ENCODE measurements around the gene GRIK4.

The GRIK4 gene

DNA sequence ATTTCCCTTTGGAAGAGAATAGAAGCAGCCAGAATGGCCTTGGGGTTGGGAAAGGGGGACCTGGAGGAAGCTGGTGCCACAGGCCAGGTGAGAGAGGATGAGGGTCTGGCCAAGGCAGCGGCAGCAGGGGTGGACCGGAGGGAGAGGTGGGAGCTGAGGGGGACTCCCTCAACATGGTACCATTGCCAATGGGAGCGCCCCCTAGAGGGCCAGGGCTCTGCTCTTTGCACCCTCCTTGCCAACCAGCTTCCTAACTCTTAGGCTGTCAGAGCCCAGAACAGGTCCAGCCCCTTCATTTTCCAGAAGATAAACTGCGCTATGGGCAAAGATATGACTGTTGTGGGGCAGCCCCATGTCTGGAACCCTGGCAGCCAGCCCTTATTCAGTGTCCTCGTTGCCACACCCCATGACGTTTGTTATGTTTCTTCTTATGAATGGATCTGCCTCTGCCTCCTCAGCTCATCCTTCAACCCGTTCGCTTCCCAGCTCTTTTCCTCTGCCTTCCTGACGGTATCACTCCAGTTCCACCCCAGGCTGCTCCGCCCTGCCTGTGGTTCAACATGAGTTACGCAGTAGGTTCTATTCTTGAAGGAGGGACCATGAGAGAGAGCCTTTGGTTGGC, 185.2 kb downstream of the GRIK4 start:
- no peak overlapping the region for H3K4me3 ChIP-seq (ENCODE audit: severe bottlenecking)
- TF ChIP-seq, protein P1, sequence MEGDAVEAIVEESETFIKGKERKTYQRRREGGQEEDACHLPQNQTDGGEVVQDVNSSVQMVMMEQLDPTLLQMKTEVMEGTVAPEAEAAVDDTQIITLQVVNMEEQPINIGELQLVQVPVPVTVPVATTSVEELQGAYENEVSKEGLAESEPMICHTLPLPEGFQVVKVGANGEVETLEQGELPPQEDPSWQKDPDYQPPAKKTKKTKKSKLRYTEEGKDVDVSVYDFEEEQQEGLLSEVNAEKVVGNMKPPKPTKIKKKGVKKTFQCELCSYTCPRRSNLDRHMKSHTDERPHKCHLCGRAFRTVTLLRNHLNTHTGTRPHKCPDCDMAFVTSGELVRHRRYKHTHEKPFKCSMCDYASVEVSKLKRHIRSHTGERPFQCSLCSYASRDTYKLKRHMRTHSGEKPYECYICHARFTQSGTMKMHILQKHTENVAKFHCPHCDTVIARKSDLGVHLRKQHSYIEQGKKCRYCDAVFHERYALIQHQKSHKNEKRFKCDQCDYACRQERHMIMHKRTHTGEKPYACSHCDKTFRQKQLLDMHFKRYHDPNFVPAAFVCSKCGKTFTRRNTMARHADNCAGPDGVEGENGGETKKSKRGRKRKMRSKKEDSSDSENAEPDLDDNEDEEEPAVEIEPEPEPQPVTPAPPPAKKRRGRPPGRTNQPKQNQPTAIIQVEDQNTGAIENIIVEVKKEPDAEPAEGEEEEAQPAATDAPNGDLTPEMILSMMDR (IDR thresholded peaks at IDR 0.05; ENCODE audit: poor library complexity, severe bottlenecking) = no peak
- no peaks in the 10 kb centered on the region for H3K9me3 ChIP-seq (ENCODE audit: severe bottlenecking)
- no peaks in the 10 kb centered on the region for H3K27me3 ChIP-seq (ENCODE audit: insufficient read depth, poor library complexity, severe bottlenecking)
- no peak overlapping the region for H3K27ac ChIP-seq (ENCODE audit: poor library complexity, severe bottlenecking)
- DNase-seq (ENCODE audit: low spot score) (no peak), ATAC-seq (ENCODE audit: low read depth) (no peak)
- H3K36me3 ChIP-seq (ENCODE audit: low read depth) = no peaks in the 10 kb centered on the region
- no peaks in the 10 kb centered on the region for H3K4me1 ChIP-seq (ENCODE audit: insufficient read depth, poor library complexity, severe bottlenecking)

DNA sequence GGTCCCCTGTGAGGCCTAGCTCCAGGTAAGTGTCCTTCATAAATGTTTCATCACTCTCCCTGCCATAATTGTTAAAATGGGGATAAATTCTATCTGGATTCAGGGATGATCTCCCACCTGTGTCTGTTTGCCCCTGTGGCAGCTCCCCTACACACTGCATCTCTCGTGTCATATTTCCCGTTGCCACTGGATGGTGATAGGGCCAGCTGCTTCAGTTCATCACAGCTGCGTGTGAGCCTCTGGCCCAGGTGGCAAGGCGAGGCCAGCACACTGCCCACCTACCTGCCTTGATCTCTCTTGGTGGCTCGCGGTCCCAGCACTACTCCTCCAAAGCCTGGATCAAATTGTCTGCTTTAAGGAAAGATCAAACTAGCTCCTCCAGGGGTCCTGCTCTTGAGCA, 187.4 kb downstream of the GRIK4 start:
- Histone ChIP-seq H3K36me3 (ENCODE audit: low read depth) (no peaks in the 10 kb centered on the region), H3K27me3 (ENCODE audit: insufficient read depth, poor library complexity, severe bottlenecking) (no peaks in the 10 kb centered on the region), H3K4me3 (ENCODE audit: severe bottlenecking) (no peak overlapping the region), H3K27ac (ENCODE audit: poor library complexity, severe bottlenecking) (no peak overlapping the region), H3K9me3 (ENCODE audit: severe bottlenecking) (no peaks in the 10 kb centered on the region), H3K4me1 (ENCODE audit: insufficient read depth, poor library complexity, severe bottlenecking) (no peaks in the 10 kb centered on the region)
- ATAC-seq (ENCODE audit: low read depth) (no peak), DNase-seq (ENCODE audit: low spot score) (no peak)
- TF ChIP-seq, protein P1 (IDR thresholded peaks at IDR 0.05; ENCODE audit: poor library complexity, severe bottlenecking) = no peak

DNA sequence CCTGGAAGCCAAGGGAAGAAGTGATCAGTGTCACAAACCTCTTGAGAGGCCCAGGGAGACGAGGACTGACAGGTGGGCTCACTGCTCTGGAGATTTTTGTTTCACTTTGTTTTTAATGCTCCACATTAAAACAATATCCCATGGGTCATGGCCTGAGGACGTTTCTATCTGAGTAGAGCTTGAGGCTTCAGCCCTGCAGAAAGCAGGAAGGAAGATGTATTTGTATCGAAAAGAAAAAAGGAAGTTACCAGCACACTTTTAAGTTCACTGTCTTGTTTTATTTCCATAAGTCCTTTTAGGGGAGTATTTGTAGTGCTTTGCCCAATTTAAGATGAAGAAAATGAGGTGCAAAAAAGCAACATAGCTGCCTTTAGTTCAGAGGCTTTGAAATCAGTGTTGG, 191.1 kb downstream of the GRIK4 start:
- Histone ChIP-seq H3K9me3 (ENCODE audit: severe bottlenecking) (no peaks in the 10 kb centered on the region), H3K4me1 (ENCODE audit: insufficient read depth, poor library complexity, severe bottlenecking) (no peaks in the 10 kb centered on the region), H3K27ac (ENCODE audit: poor library complexity, severe bottlenecking) (no peak overlapping the region), H3K27me3 (ENCODE audit: insufficient read depth, poor library complexity, severe bottlenecking) (no peaks in the 10 kb centered on the region), H3K36me3 (ENCODE audit: low read depth) (no peaks in the 10 kb centered on the region), H3K4me3 (ENCODE audit: severe bottlenecking) (no peak overlapping the region)
- ATAC-seq (ENCODE audit: low read depth) (no peak), DNase-seq (ENCODE audit: low spot score) (no peak)
- TF ChIP-seq, protein P1 (IDR thresholded peaks at IDR 0.05; ENCODE audit: poor library complexity, severe bottlenecking) = no peak

DNA sequence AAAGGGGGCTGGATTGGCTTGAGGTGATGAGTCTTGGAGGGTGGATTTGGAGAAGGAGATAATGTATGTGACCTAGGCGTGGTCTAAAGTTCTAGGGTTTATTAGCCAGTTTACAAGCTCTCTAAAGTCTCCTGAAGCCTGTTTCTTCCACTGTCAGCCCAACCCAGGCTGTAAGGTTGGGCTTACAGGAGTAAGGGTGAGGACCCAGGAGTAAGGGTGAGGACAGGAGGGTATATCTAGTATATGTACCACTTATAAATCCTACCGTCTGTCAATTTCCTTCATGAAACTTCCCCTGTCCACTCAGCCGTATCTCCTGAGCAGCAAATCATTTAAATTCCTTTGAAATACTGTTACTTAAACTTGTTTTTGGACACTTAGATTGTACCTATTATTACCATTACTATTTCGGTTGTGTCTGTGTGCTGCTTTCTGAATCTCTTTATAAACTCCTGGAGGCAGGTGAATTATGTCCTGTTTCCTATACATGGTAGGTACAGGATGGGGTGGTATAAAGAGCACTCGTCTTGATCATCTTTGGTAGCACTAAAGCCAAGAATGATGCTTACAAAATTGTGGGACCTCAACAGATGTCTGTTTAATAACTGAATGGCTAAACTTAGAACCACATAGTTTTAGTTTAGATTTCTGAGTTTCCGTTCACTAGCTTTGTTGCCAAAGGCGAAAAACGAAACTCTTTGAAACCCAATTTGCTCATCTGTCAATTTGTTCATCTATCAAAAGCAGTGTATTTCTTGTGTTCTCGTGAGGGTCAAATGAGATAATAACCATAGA, 192.0 kb downstream of the GRIK4 start:
- Histone ChIP-seq H3K4me1 (ENCODE audit: insufficient read depth, poor library complexity, severe bottlenecking) (no peaks in the 10 kb centered on the region), H3K27ac (ENCODE audit: poor library complexity, severe bottlenecking) (no peak overlapping the region), H3K27me3 (ENCODE audit: insufficient read depth, poor library complexity, severe bottlenecking) (no peaks in the 10 kb centered on the region), H3K9me3 (ENCODE audit: severe bottlenecking) (no peaks in the 10 kb centered on the region), H3K36me3 (ENCODE audit: low read depth) (no peaks in the 10 kb centered on the region), H3K4me3 (ENCODE audit: severe bottlenecking) (no peak overlapping the region)
- TF ChIP-seq, protein P1 (IDR thresholded peaks at IDR 0.05; ENCODE audit: poor library complexity, severe bottlenecking) = no peak
- DNase-seq (ENCODE audit: low spot score) (no peak), ATAC-seq (ENCODE audit: low read depth) (no peak)

DNA sequence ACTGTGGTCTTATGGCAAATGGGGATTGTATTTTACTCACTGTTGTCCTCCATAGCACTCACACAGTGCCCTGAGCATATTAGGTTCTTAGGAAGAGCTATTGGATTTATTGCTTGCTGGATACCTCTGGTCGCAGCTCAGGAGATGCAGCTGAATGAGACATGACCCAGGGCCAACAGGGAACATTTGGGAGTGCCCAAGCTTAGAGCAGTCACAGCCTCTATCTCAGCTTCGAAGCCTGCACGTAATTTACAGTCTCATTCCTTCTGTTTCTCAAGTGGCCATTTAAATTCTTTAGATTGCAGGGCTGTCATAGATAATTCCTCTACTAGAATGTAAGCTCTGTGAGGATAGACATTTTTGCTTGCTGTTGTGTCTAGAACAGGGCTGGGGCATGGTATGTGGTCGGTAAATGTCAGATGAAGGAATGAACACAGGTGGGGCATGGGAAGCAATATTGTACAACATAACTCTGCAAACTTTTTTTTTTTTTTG, 192.8 kb downstream of the GRIK4 start:
- Histone ChIP-seq H3K27me3 (ENCODE audit: insufficient read depth, poor library complexity, severe bottlenecking) (no peaks in the 10 kb centered on the region), H3K4me3 (ENCODE audit: severe bottlenecking) (no peak overlapping the region), H3K36me3 (ENCODE audit: low read depth) (no peaks in the 10 kb centered on the region), H3K27ac (ENCODE audit: poor library complexity, severe bottlenecking) (no peak overlapping the region), H3K4me1 (ENCODE audit: insufficient read depth, poor library complexity, severe bottlenecking) (no peaks in the 10 kb centered on the region), H3K9me3 (ENCODE audit: severe bottlenecking) (no peaks in the 10 kb centered on the region)
- TF ChIP-seq, protein P1 (IDR thresholded peaks at IDR 0.05; ENCODE audit: poor library complexity, severe bottlenecking) = no peak
- ATAC-seq (ENCODE audit: low read depth) (no peak), DNase-seq (ENCODE audit: low spot score) (no peak)

Data from RWPE2 (cell line).